Neuronal stem cell (in vitro differentiated cells): Measurements from ENCODE around the gene OLFM1.
A peak's percentile ranks its signal among the peaks of the same experiment; 100 is the strongest.

Source experiments
- DNase-seq: peaks from one replicate; pipeline ENCODE4 v3.0.0-alpha.2; 2013; ENCODE audit warnings: low spot score
- H2AFZ ChIP-seq: one replicate; pipeline ENCODE4 v1.6.1; 2013; ENCODE audit warnings: mild to moderate bottlenecking, low read length, inconsistent platforms
- H2AK5ac ChIP-seq: 2 replicates; pipeline ENCODE4 v1.6.1; 2013; ENCODE audit warnings: low read depth, mild to moderate bottlenecking, inconsistent platforms, low read length, moderate library complexity, mixed read lengths
- H2BK120ac ChIP-seq: 2 replicates; pipeline ENCODE4 v1.6.1; 2013; ENCODE audit warnings: low read depth, mild to moderate bottlenecking, inconsistent platforms, low read length, moderate library complexity, mixed read lengths
- H2BK12ac ChIP-seq: one replicate; pipeline ENCODE4 v1.6.1; 2013; ENCODE audit warnings: low read length, inconsistent platforms
- H2BK15ac ChIP-seq: 2 replicates; pipeline ENCODE4 v1.6.1; 2013; ENCODE audit warnings: mild to moderate bottlenecking, low read length, inconsistent platforms, mixed read lengths
- H2BK5ac ChIP-seq: one replicate; pipeline ENCODE4 v1.6.1; 2013; ENCODE audit warnings: inconsistent platforms, mild to moderate bottlenecking, low read length, moderate library complexity
- H3K14ac ChIP-seq: one replicate; pipeline ENCODE4 v1.6.1; 2013; ENCODE audit warnings: low read length, inconsistent platforms
- H3K18ac ChIP-seq: 2 replicates; pipeline ENCODE4 v1.6.1; 2013; ENCODE audit warnings: low read length, inconsistent platforms
- H3K23ac ChIP-seq: 2 replicates; pipeline ENCODE4 v1.6.1; 2013; ENCODE audit warnings: low read depth, mild to moderate bottlenecking, mixed read lengths, low read length, inconsistent platforms; ENCODE audit not compliant: poor library complexity
- H3K27ac ChIP-seq: replicated peaks from 3 replicates; pipeline ENCODE4 v1.5.1; 2013; ENCODE audit warnings: low read length, inconsistent platforms
- H3K27me3 ChIP-seq, 3 experiments: 2 replicates each; pipeline ENCODE4 v1.6.1; 2013; ENCODE audit warnings: low read length in 3 of 3, mild to moderate bottlenecking in 2 of 3, inconsistent platforms in 1 of 3, low read depth in 1 of 3, mixed read lengths in 1 of 3, moderate library complexity in 1 of 3; ENCODE audit not compliant: control insufficient read depth in 3 of 3, insufficient read depth in 3 of 3
- H3K36me3 ChIP-seq, 2 donors: replicated peaks in 1 of 2; 2 replicates each; pipeline ENCODE4 v1.6.1; 2013; ENCODE audit warnings: low read length in 2 of 2; ENCODE audit not compliant: control insufficient read depth in 2 of 2, insufficient read depth in 2 of 2
- H3K4ac ChIP-seq: 2 replicates; pipeline ENCODE4 v1.6.1; 2013; ENCODE audit warnings: inconsistent platforms, mild to moderate bottlenecking, low read length, moderate library complexity
- H3K4me1 ChIP-seq, 2 donors: 1 replicate in 1 of 2; 2 replicates in 1 of 2; pipeline ENCODE4 v1.6.1; 2013; ENCODE audit warnings: low read length in 2 of 2, low read depth in 1 of 2; ENCODE audit not compliant: control insufficient read depth in 2 of 2, insufficient read depth in 1 of 2
- H3K4me2 ChIP-seq: one replicate; pipeline ENCODE4 v1.6.1; 2013; ENCODE audit warnings: mild to moderate bottlenecking, low read length, inconsistent platforms; ENCODE audit not compliant: insufficient read depth, poor library complexity, severe bottlenecking
- H3K4me3 ChIP-seq, 2 donors: 2 replicates each; pipeline ENCODE4 v1.5.1; 2013; ENCODE audit warnings: low read length in 2 of 2, mild to moderate bottlenecking in 2 of 2, inconsistent platforms in 1 of 2, moderate library complexity in 1 of 2
- H3K79me1 ChIP-seq: one replicate; pipeline ENCODE4 v1.6.1; 2013; ENCODE audit warnings: low read depth, mild to moderate bottlenecking, inconsistent platforms, low read length, moderate library complexity
- H3K9ac ChIP-seq: one replicate; pipeline ENCODE4 v1.6.1; 2013; ENCODE audit warnings: mild to moderate bottlenecking, low read depth, low read length, inconsistent platforms; ENCODE audit not compliant: poor library complexity
- H3K9me3 ChIP-seq, 2 donors: replicated peaks in 1 of 2; 2 replicates each; pipeline versions ENCODE3 to v1.6.1; 2013; ENCODE audit warnings: low read length in 2 of 2, mild to moderate bottlenecking in 2 of 2, inconsistent platforms in 1 of 2, low read depth in 1 of 2, mixed read lengths in 1 of 2, moderate library complexity in 1 of 2; ENCODE audit not compliant: control insufficient read depth in 2 of 2, insufficient read depth in 1 of 2
- H4K8ac ChIP-seq: one replicate; pipeline ENCODE4 v1.6.1; 2013; ENCODE audit warnings: low read depth, mild to moderate bottlenecking, inconsistent platforms, low read length, moderate library complexity
- H4K91ac ChIP-seq: one replicate; pipeline ENCODE4 v1.6.1; 2013; ENCODE audit warnings: low read length, low read depth, mild to moderate bottlenecking, inconsistent platforms; ENCODE audit not compliant: poor library complexity
- WGBS, 2 donors: extraction: QIAGEN DNeasy Blood & Tissue Kit; methylation state at CpG; one replicate each; pipeline ENCODE4 v1.1.7; 2013; ENCODE audit warnings: missing lambda C conversion rate in 2 of 2, mixed read lengths in 1 of 2; ENCODE audit not compliant: insufficient read length in 2 of 2, insufficient replicate concordance in 1 of 2; ENCODE audit errors: extremely low coverage in 2 of 2; 5-methylcytosine and 5-hydroxymethylcytosine counted together

The OLFM1 gene

GRCh38 chr9:135156525-135157510 lies 69.3 kb downstream of the OLFM1 start:
- WGBS, 2 donors: no CpG with 5 or more reads among the region's 20 CpGs
- Histone ChIP-seq H3K14ac (no peak overlapping the region), H2BK5ac (no peak overlapping the region), H2BK120ac (no peak overlapping the region), H3K4ac (no peak overlapping the region), H3K36me3 (no peaks in the 10 kb centered on the region), H4K91ac (no peak overlapping the region), H3K27ac (no peak overlapping the region), H2AK5ac (no peak overlapping the region), H2AFZ (no peak overlapping the region), H2BK12ac (no peak overlapping the region), H2BK15ac (no peak overlapping the region), H3K9me3 (no peaks in the 10 kb centered on the region), H3K4me1 (peaks cover 0 to 15% of the 10 kb centered on the region in 2 donors), H3K4me3 (no peak overlapping the region), H3K27me3 (no peaks in the 10 kb centered on the region), H3K9ac (no peak overlapping the region), H3K23ac (no peak overlapping the region), H3K79me1 (no peaks in the 10 kb centered on the region), H3K18ac (no peak overlapping the region), H4K8ac (no peak overlapping the region), H3K4me2 (no peak overlapping the region)
- DNase-seq: peak; percentile 90

- no CpG with 5 or more reads among the region's 9 CpGs for WGBS, 2 donors
- DNase-seq: no peak
- Histone ChIP-seq H3K9ac (no peak overlapping the region), H2BK120ac (no peak overlapping the region), H3K18ac (no peak overlapping the region), H3K4ac (no peak overlapping the region), H2BK15ac (no peak overlapping the region), H2BK12ac (no peak overlapping the region), H3K23ac (no peak overlapping the region), H3K4me2 (no peak overlapping the region), H2BK5ac (no peak overlapping the region), H2AFZ (no peak overlapping the region), H2AK5ac (no peak overlapping the region), H4K91ac (no peak overlapping the region), H3K4me3 (no peak overlapping the region), H3K14ac (no peak overlapping the region), H3K27me3 (peaks cover 0 to 4% (median 0%) of the 10 kb centered on the region in 3 experiments), H3K79me1 (no peaks in the 10 kb centered on the region), H3K36me3 (no peaks in the 10 kb centered on the region), H3K4me1 (peaks cover 0 to 6% of the 10 kb centered on the region in 2 donors), H3K9me3 (no peaks in the 10 kb centered on the region), H3K27ac (no peak overlapping the region), H4K8ac (no peak overlapping the region)
Observed at GRCh38 chr9:135157856-135158563, 70.5 kb downstream of the OLFM1 start.

GRCh38 chr9:135158564-135158937 lies 71.1 kb downstream of the OLFM1 start:
- Histone ChIP-seq H3K4me2 (no peak overlapping the region), H3K9me3 (no peaks in the 10 kb centered on the region), H3K18ac (no peak overlapping the region), H2AK5ac (no peak overlapping the region), H3K4ac (no peak overlapping the region), H3K79me1 (no peaks in the 10 kb centered on the region), H3K27me3 (peaks cover 0 to 4% (median 0%) of the 10 kb centered on the region in 3 experiments), H4K91ac (no peak overlapping the region), H3K36me3 (no peaks in the 10 kb centered on the region), H2AFZ (no peak overlapping the region), H4K8ac (no peak overlapping the region), H3K27ac (no peak overlapping the region), H3K4me3 (no peak overlapping the region), H3K9ac (no peak overlapping the region), H3K23ac (no peak overlapping the region), H2BK120ac (no peak overlapping the region), H3K4me1 (peaks cover 0 to 3% of the 10 kb centered on the region in 2 donors), H2BK5ac (no peak overlapping the region), H2BK12ac (no peak overlapping the region), H2BK15ac (no peak overlapping the region), H3K14ac (no peak overlapping the region)
- DNase-seq: no peak
- no CpG with 5 or more reads among the region's 6 CpGs for WGBS, 2 donors

GRCh38 chr9:135159801-135160200 lies 72.3 kb downstream of the OLFM1 start:
- no CpG with 5 or more reads among the region's 11 CpGs for WGBS, 2 donors
- Histone ChIP-seq H2AK5ac (no peak overlapping the region), H3K79me1 (no peaks in the 10 kb centered on the region), H3K36me3 (no peaks in the 10 kb centered on the region), H3K4ac (no peak overlapping the region), H2BK120ac (no peak overlapping the region), H3K9ac (no peak overlapping the region), H2BK5ac (no peak overlapping the region), H3K18ac (no peak overlapping the region), H3K27me3 (peaks cover 0 to 10% (median 0%) of the 10 kb centered on the region in 3 experiments), H3K9me3 (no peaks in the 10 kb centered on the region), H3K23ac (no peak overlapping the region), H3K4me2 (no peak overlapping the region), H3K27ac (no peak overlapping the region), H4K8ac (no peak overlapping the region), H2BK12ac (no peak overlapping the region), H3K4me1 (peaks cover 0 to 1% of the 10 kb centered on the region in 2 donors), H2AFZ (no peak overlapping the region), H3K14ac (no peak overlapping the region), H2BK15ac (no peak overlapping the region), H4K91ac (no peak overlapping the region), H3K4me3 (no peak overlapping the region)
- no peak for DNase-seq
